ENCODE results near the gene PHETA1.
"Not testable (repeated sequence)": the region's sequence is repeated elsewhere in the genome, so short reads cannot be mapped to it uniquely, and the experiment has no call there.

PHETA1 gene

DNA sequence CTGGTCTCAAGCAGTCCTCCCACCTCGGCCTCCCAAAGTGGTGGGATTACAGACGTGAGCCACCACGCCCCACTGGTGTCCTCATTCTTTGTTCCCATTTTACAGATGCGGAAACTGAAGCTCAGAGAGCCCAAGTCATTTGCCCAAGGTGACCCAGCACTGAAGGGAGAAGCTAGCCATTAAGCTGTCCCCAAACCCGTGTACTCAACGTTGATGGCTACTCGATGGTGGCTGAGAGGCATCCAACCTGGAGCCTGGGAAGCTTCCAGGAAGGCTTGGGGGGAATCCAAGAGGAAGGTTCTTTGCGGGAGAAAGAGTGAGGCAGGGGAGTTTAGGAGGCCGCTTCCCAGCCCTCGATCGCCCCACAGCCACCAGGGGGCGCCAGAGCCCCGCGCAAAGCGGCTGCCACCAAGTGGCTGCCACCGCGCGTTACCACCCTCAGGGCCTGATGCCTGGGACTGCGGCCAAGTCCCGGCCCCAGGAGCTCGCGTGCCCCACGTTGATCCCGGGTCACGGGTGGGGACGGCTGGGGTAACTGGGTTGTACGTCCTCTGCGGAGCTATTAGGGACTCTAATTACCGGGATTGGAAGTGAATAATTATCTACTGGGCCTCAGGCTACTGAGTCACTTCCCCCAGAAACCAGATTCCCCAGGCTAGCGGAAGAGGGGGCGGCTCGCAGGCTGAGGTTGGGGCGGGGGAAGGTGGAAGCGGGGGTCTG, 28.0 kb upstream of the PHETA1 start:
- H3K4me3 ChIP-seq = no peak overlapping the region
- in situ Hi-C loops (cut with MboI; ENCODE audit: low sequenced_read_pairs) = loop anchor here (5.0 kb wide), 1 partner anchor 55 kb away; no protein-coding TSS in a partner anchor
- no peaks in the 10 kb centered on the region for H3K27me3 ChIP-seq (ENCODE audit: low read depth)
- H3K9me3 ChIP-seq = no peaks in the 10 kb centered on the region
- no peaks in the 10 kb centered on the region for H3K36me3 ChIP-seq (replicated peaks)
- DNase-seq (ENCODE audit: low spot score in 2 of 2) = peak; percentile 70 to 92
- no peaks in the 10 kb centered on the region for H3K4me1 ChIP-seq

DNA sequence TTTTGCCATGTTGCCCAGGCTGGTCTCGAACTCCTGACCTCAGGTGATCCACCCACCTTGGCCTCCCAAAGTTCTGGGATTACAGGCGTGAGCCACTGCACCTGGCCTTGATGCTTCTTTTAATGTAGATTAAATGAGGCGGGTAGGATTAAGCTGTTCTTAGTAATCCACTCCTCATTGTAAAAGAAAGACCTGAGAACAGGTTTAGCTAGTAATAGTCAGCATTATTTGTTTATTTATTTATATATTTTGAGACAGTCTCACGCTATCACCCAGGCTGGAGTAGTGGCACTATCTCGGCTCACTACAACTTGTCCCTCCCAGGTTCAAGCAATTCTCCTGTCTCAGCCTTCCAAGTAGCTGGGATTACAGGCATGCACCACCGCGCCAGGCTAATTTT, 27.4 kb upstream of the PHETA1 start:
- not testable (repeated sequence) for DNase-seq (ENCODE audit: low spot score in 2 of 2); H3K36me3 ChIP-seq (replicated peaks); H3K9me3 ChIP-seq; H3K4me1 ChIP-seq; H3K4me3 ChIP-seq; H3K27me3 ChIP-seq (ENCODE audit: low read depth)
- in situ Hi-C loops (cut with MboI; ENCODE audit: low sequenced_read_pairs) = loop anchor here (5.0 kb wide), 1 partner anchor 56 kb away; no protein-coding TSS in a partner anchor

DNA sequence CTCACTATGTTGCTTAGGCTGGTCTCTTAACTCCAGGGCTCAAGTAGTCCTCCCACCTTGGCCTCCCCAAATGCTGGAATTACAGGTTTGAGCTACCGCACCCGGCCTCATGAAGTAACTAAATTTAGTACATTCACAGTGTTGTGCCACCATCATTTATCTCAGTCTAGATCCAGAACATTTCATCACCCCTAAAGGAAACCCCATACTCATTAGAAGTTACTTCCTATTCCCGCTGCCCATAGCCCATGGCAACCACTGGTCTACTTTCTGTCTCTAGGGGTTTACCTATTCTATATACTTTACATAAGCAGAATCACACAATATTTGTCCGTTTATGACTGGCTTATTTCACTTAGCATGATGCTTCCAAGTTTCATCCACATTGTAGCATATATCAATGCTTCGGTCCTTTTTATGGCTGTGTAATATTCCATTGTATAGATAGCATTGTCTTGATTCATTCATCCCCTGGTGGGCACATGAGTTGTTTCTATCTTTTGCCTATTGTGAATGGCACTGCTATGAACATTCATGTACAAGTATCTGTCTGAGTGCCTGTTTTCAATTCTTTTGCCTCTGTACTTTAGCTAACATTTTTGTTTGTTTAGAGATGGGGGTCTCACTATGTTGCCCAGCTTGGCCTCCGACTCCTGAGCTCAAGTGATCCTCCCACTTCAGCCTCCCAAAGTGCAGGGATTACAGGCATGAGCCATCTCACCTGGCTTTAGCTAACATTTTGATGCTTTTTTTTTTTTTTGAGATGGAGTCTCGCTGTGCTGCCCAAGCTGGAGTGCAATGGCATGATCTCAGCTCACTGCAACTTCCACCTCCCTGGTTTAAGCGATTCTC, 26.7 kb upstream of the PHETA1 start:
- Histone ChIP-seq H3K36me3 (replicated peaks) (no peaks in the 10 kb centered on the region), H3K9me3 (no peaks in the 10 kb centered on the region), H3K4me1 (no peaks in the 10 kb centered on the region), H3K27me3 (ENCODE audit: low read depth) (no peaks in the 10 kb centered on the region), H3K4me3 (no peak overlapping the region)
- in situ Hi-C loops (cut with MboI; ENCODE audit: low sequenced_read_pairs) = loop anchor here (5.0 kb wide), 1 partner anchor 57 kb away; no protein-coding TSS in a partner anchor
- DNase-seq (ENCODE audit: low spot score in 2 of 2) = no peak

DNA sequence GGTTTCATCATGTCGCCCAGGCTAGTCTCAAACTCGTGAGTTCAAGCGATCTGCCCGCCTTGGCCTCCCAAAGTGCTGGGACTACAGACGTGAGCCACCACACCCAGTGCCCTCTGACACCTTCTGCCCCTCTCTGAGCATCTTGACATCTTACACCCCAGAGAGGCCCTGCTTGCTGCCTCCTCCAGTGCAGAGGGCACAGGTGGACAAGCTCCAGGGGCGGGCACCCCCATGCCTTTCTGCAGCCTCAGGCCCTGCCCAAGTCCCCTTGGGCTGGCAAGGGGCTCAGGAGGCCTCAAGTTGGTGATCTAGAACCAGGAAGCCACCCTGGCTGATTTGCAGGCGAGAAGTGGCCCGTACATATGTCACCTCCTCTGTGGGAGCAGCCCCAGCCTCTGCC, 25.6 kb upstream of the PHETA1 start:
- no peaks in the 10 kb centered on the region for H3K9me3 ChIP-seq
- H3K4me3 ChIP-seq = no peak overlapping the region
- H3K36me3 ChIP-seq (replicated peaks) = no peaks in the 10 kb centered on the region
- DNase-seq (ENCODE audit: low spot score in 2 of 2) = no peak
- in situ Hi-C loops (cut with MboI; ENCODE audit: low sequenced_read_pairs) = no loop called here
- no peaks in the 10 kb centered on the region for H3K27me3 ChIP-seq (ENCODE audit: low read depth)
- H3K4me1 ChIP-seq = no peaks in the 10 kb centered on the region

DNA sequence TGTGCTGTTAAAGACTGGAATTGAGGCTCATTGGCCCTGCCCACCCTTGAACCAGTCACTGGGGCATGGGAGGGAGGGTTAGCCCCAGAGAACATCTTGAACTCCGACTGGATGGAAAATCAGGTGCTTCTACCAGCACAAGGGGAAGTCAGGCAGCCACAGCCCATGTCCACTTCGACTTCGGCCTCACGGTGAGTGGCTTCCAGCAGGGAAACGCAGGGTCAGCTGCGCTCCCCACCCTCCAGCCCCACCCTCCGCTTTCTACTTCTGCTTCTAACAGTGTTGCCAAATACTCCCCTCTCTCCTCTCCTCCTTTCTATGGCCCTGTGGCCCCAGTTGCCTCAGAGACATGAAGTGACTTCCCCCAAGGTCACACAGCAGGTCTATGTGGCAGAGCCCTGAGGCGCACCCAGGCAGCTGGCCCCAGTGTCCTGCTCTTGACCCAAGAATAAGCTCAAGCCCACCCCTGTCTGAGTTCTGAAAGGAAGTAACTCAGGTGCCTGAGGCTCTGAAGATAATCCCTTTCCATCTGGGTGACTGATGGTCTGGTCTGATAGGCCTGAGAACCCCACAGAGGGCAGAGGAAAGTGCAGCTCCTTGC, 24.9 kb upstream of the PHETA1 start:
- Histone ChIP-seq H3K4me1 (no peaks in the 10 kb centered on the region), H3K9me3 (no peaks in the 10 kb centered on the region), H3K4me3 (no peak overlapping the region), H3K36me3 (replicated peaks) (no peaks in the 10 kb centered on the region), H3K27me3 (ENCODE audit: low read depth) (no peaks in the 10 kb centered on the region)
- no peak for DNase-seq (ENCODE audit: low spot score in 2 of 2)
- in situ Hi-C loops (cut with MboI; ENCODE audit: low sequenced_read_pairs) = no loop called here

DNA sequence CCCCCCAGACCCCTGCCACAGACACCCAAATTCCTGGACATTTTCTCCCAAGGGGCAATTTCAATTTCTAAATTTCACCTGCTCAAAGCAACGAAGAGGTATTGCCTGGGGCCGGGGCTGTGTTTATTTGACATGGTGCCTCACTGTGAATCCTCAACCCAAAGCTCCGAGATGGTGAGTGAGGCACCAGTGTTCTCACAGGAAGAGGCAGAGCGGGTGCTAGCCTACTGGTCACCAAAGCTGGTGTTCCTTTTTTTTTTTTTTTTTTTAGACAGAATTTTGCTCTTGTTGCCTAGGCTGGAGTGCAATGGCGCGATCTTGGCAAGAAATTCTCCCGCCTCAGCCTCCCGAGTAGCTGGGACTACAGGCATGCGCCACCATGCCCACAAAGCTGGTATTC, 22.0 kb upstream of the PHETA1 start:
- Histone ChIP-seq H3K27me3 (ENCODE audit: low read depth) (no peaks in the 10 kb centered on the region), H3K36me3 (replicated peaks) (no peaks in the 10 kb centered on the region), H3K9me3 (no peaks in the 10 kb centered on the region), H3K4me1 (no peaks in the 10 kb centered on the region), H3K4me3 (no peak overlapping the region)
- in situ Hi-C loops (cut with MboI; ENCODE audit: low sequenced_read_pairs) = no loop called here
- no peak for DNase-seq (ENCODE audit: low spot score in 2 of 2)

DNA sequence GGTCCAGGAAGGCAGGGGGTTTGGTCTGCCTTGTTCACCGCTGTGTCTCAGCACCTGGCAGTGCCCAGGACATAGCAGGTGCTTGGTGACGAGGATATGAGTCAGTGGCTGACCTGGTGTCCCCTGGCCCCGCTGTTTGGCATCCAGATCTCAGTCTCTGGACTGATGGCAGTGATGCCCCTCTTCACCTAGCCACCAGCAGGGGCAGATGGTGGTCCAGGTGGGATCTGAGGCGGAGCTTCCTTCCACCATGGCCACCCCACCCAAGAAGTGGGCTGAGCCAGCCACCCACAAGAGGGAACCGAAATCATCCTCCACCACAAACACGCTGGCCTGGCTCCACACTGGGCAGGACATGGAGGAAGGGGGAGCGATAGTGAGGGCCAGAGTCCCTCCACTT, 20.7 kb upstream of the PHETA1 start:
- Histone ChIP-seq H3K9me3 (no peaks in the 10 kb centered on the region), H3K36me3 (replicated peaks) (no peaks in the 10 kb centered on the region), H3K27me3 (ENCODE audit: low read depth) (no peaks in the 10 kb centered on the region), H3K4me3 (no peak overlapping the region), H3K4me1 (no peaks in the 10 kb centered on the region)
- in situ Hi-C loops (cut with MboI; ENCODE audit: low sequenced_read_pairs) = no loop called here
- DNase-seq (ENCODE audit: low spot score in 2 of 2) = no peak

DNA sequence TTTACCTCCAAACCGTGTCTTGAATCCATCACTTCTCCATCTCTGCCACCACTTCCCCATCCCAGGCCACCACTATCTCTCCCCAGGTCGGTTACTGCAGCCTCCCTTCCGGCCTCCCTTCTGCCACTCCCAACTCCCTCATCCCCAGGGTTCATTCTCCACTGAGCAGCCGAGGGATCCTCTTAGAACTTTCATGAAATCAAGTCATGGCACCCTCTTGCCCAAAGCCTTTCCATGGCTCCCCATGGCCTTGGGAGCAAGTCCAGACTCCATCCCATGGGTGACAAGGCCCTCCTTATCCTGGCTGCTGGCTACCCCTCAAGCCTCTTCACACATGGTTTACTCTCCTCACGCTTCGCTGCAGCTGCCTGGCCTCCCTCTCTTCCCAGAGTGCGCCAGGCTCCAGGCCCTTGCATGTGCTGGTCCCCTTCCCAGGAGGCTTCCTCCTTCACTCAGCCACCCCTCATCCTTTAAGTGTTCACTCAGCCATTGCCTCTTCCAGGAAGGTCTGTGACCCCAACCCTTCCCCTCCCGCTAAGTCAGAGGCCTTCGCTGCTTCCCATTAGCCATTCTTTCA, 18.9 kb upstream of the PHETA1 start:
- in situ Hi-C loops (cut with MboI; ENCODE audit: low sequenced_read_pairs) = no loop called here
- DNase-seq (ENCODE audit: low spot score in 2 of 2) = no peak

DNA sequence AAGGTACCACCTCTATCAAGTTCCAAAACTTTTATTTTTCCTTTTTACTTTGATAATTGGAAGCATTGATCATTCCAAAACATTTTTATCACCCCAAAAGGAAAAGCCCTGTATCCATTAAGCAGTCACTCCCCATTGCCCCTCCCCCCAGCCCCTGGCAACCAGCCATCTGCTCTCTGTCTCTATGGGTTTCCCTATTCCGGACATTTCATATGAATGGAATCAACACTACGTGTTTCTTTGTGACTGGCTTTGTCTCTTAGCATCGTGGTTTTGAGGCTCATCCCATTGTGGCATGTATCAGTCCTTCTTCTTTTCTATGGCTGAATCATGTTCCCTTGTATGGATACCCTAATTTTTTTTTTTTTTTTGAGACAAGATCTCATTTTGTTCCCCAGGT, 18.0 kb upstream of the PHETA1 start:
- in situ Hi-C loops (cut with MboI; ENCODE audit: low sequenced_read_pairs) = no loop called here
- no peaks in the 10 kb centered on the region for H3K27me3 ChIP-seq (ENCODE audit: low read depth)

More for the DNA sequence above, 18.9 kb upstream of the PHETA1 start:
- no peaks in the 10 kb centered on the region for H3K9me3 ChIP-seq
- H3K4me1 ChIP-seq = no peaks in the 10 kb centered on the region
- no peak overlapping the region for H3K4me3 ChIP-seq
- H3K36me3 ChIP-seq (replicated peaks) = no peaks in the 10 kb centered on the region
- H3K27me3 ChIP-seq (ENCODE audit: low read depth) = no peaks in the 10 kb centered on the region

DNA sequence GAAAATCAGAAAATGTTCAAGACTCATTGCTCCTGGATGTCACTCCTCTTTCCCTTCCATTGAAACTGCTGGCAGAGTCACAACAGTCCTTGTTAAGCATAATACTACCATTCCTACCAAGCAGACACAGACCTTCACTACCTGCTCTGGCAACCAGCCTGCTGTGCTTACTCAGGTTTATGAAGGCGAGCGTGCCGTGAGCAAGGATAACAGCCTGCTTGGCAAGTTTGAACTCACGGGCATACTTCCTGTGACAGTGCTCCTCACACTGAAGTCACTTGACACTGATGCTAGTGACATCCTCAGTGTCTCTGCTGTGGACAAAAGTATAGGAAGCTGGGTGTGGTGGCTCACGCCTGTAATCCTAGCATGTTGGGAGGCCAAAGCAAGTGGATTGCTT, 15.7 kb upstream of the PHETA1 start:
- Histone ChIP-seq H3K27me3 (ENCODE audit: low read depth) (no peaks in the 10 kb centered on the region), H3K4me1 (no peaks in the 10 kb centered on the region), H3K9me3 (no peaks in the 10 kb centered on the region)

More for the DNA sequence above, 18.0 kb upstream of the PHETA1 start:
- no peaks in the 10 kb centered on the region for H3K36me3 ChIP-seq (replicated peaks)
- no peaks in the 10 kb centered on the region for H3K4me1 ChIP-seq
- no peaks in the 10 kb centered on the region for H3K9me3 ChIP-seq
- DNase-seq (ENCODE audit: low spot score in 2 of 2) = peak in 1 of 2 experiments; percentile 63
- H3K4me3 ChIP-seq = no peak overlapping the region

DNA sequence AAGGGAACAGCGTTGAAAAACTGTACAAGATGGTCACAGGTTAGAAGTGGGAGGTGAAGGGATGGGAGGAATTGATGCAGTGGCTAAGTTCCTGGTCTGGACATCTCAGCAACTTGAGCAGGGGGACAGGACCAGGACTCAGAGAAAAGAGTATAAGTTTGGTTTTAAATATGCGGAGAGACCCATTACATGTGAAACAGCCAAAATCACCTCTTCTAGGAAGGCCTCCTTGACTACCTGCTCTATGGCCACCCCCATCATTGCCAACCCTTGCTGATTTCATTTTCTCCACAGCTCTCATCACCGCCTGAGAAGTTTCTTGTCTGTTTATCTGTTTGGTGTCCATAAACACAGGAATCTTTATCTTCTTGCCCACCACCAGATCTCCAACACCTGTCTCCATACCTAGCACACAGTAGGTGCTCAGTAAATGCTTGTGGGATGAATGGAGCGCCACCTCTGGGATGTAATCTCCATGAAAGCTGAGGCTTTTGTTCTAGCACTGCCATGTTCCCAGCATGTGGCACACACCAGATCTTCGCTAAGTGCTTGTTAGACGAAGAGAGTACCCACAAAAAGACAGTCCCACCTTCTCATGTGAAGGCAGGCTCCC, 11.2 kb upstream of the PHETA1 start:
- DNase-seq (ENCODE audit: low spot score in 2 of 2) = no peak
- Histone ChIP-seq H3K36me3 (replicated peaks) (no peaks in the 10 kb centered on the region), H3K4me3 (no peak overlapping the region), H3K9me3 (no peaks in the 10 kb centered on the region), H3K4me1 (no peaks in the 10 kb centered on the region), H3K27me3 (ENCODE audit: low read depth) (no peaks in the 10 kb centered on the region)
- in situ Hi-C loops (cut with MboI; ENCODE audit: low sequenced_read_pairs) = no loop called here

More for the DNA sequence above, 15.7 kb upstream of the PHETA1 start:
- no peak overlapping the region for H3K4me3 ChIP-seq
- DNase-seq (ENCODE audit: low spot score in 2 of 2) = no peak
- H3K36me3 ChIP-seq (replicated peaks) = no peaks in the 10 kb centered on the region
- in situ Hi-C loops (cut with MboI; ENCODE audit: low sequenced_read_pairs) = no loop called here

DNA sequence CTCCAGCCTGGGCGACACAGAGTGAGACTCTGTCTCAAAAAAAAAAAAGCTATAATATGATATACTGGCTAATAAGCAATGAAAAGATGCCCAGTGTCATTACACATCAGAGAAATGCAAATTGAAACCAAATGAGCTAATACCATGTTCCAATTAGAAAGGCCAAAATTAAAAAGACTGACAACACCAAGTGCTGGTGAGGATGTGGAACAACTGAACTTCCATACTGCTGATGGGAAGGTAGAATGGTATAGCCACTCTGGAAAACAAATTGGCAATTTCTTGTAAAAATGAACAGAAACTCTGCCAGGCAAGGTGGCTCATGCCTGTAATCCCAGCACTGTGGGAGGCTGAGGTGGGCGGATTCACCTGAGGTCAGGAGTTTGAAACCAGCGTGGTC, 8.5 kb upstream of the PHETA1 start:
- Histone ChIP-seq H3K36me3 (replicated peaks) (no peaks in the 10 kb centered on the region), H3K9me3 (no peaks in the 10 kb centered on the region), H3K4me3 (no peak overlapping the region), H3K4me1 (no peaks in the 10 kb centered on the region), H3K27me3 (ENCODE audit: low read depth) (no peaks in the 10 kb centered on the region)
- no peak for DNase-seq (ENCODE audit: low spot score in 2 of 2)
- in situ Hi-C loops (cut with MboI; ENCODE audit: low sequenced_read_pairs) = no loop called here

DNA sequence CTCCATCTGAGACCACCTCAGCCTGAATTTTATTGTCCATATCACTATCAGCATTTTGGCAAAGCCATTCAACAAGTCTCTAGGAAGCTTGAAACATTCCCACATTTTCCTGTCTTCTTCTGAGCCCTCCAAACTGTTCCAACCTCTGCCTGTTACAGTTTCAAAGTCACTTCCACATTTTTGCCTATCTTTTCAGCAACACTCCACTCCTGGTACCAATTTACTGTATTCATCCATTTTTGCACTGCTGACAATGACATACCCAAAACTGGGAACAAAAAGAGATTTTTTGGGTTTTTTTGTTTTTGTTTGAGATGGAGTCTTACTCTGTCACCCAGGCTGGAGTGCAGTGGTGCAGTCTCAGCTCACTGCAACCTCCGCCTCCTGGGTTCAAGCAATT, 4.3 kb upstream of the PHETA1 start:
- H3K4me3 ChIP-seq; H3K36me3 ChIP-seq (replicated peaks); DNase-seq (ENCODE audit: low spot score in 2 of 2); H3K27me3 ChIP-seq (ENCODE audit: low read depth); H3K4me1 ChIP-seq; H3K9me3 ChIP-seq; in situ Hi-C loops (cut with MboI; ENCODE audit: low sequenced_read_pairs): not testable (repeated sequence)
